IMR-90 (cell line): ENCODE measurements around the gene MORN4. TPM values are rescaled to one million over a fixed set of nuclear protein-coding genes. Genes with fewer than 3 reads are reported as not detected.

Experiments
- ATAC-seq: fragments of 200-7000 bp; cut with Tn5 transposase; 2 replicates; pipeline ENCODE4 v1.9.1; 2020; ENCODE audit warnings: low read depth, mild to moderate bottlenecking, moderate library complexity
- BruUV-seq: library from RNA; stranded (reverse); fragments of 400-500 nt; replicated peaks from 2 replicates; lab custom pipeline; 2021; lab: Mats Ljungman, UMichigan
- CTCF ChIA-PET: fragments of 300-600 bp; formaldehyde crosslinking; extraction: SDS; loops from one replicate; lab custom pipeline; 2021; ENCODE audit warnings: antibody characterized with exemption; lab: Yijun Ruan, JAX
- POLR2A ChIA-PET: fragments of 300-600 bp; sonication (Branson Sonifier 250); formaldehyde crosslinking; loops from one replicate; lab custom pipeline; 2022; ENCODE audit warnings: antibody characterized with exemption; ENCODE audit not compliant: unreplicated experiment; lab: Charles Lee
- DNase-seq: peaks from one replicate; pipeline ENCODE4 v3.0.0; 2013
- H2AFZ ChIP-seq: replicated peaks from 2 replicates; pipeline ENCODE3; 2013; ENCODE audit warnings: low read length, mild to moderate bottlenecking; ENCODE audit not compliant: poor library complexity
- H2AK5ac ChIP-seq: 2 replicates; pipeline ENCODE4 v1.6.1; 2013; ENCODE audit warnings: low read depth, low read length, inconsistent platforms
- H2AK9ac ChIP-seq: replicated peaks from 2 replicates; pipeline ENCODE3; 2013; ENCODE audit warnings: mild to moderate bottlenecking, low read depth, low read length, moderate library complexity; ENCODE audit not compliant: poor library complexity
- H2BK120ac ChIP-seq: 2 replicates; pipeline ENCODE4 v1.6.1; 2013; ENCODE audit warnings: low read depth, low read length, inconsistent platforms
- H2BK15ac ChIP-seq: 3 replicates; pipeline ENCODE4 v1.6.1; 2013; ENCODE audit warnings: low read depth, low read length, inconsistent platforms
- H2BK20ac ChIP-seq: 2 replicates; pipeline ENCODE4 v1.6.1; 2013; ENCODE audit warnings: low read depth, mild to moderate bottlenecking, inconsistent platforms, low read length, moderate library complexity
- H2BK5ac ChIP-seq: 2 replicates; pipeline ENCODE4 v1.6.1; 2013; ENCODE audit warnings: mild to moderate bottlenecking, low read depth, low read length, inconsistent platforms; ENCODE audit not compliant: poor library complexity, severe bottlenecking
- H3K14ac ChIP-seq: replicated peaks from 2 replicates; pipeline ENCODE4 v1.6.1; 2013; ENCODE audit warnings: low read depth, low read length, inconsistent platforms
- H3K18ac ChIP-seq: 2 replicates; pipeline ENCODE4 v1.6.1; 2013; ENCODE audit warnings: low read depth, low read length, control low read depth
- H3K23ac ChIP-seq: 2 replicates; pipeline ENCODE4 v1.6.1; 2013; ENCODE audit warnings: low read depth, low read length, inconsistent platforms
- H3K27ac ChIP-seq: 2 replicates; pipeline ENCODE4 v1.5.1; 2013; ENCODE audit warnings: mild to moderate bottlenecking, control low read depth, low read length; ENCODE audit not compliant: insufficient read depth
- H3K27me3 ChIP-seq: 2 replicates; pipeline ENCODE4 v1.6.1; 2013; ENCODE audit warnings: low read length; ENCODE audit not compliant: control insufficient read depth, insufficient read depth
- H3K36me3 ChIP-seq: 2 replicates; pipeline ENCODE4 v1.6.1; 2013; ENCODE audit warnings: low read length, mixed read lengths; ENCODE audit not compliant: control insufficient read depth, insufficient read depth
- H3K4ac ChIP-seq: 2 replicates; pipeline ENCODE4 v1.6.1; 2013; ENCODE audit warnings: low read depth, low read length, inconsistent platforms
- H3K4me1 ChIP-seq: 2 replicates; pipeline ENCODE4 v1.6.1; 2013; ENCODE audit warnings: low read length, mixed read lengths; ENCODE audit not compliant: control insufficient read depth, insufficient read depth
- H3K4me2 ChIP-seq: 2 replicates; pipeline ENCODE4 v1.6.1; 2013; ENCODE audit warnings: low read depth, mild to moderate bottlenecking, control low read depth, low read length, moderate library complexity
- H3K4me3 ChIP-seq: 2 replicates; pipeline ENCODE4 v1.5.1; 2013; ENCODE audit warnings: low read depth, mild to moderate bottlenecking, control low read depth, low read length, moderate library complexity; ENCODE audit not compliant: insufficient read depth
- H3K56ac ChIP-seq: 2 replicates; pipeline ENCODE4 v1.6.1; 2013; ENCODE audit warnings: low read length, inconsistent platforms; ENCODE audit not compliant: insufficient read depth; ENCODE audit errors: extremely low read depth
- H3K79me1 ChIP-seq, 2 experiments: 2 replicates each; pipeline ENCODE4 v1.6.1; 2013; ENCODE audit warnings: low read length in 2 of 2, inconsistent platforms in 1 of 2, low read depth in 1 of 2
- H3K9ac ChIP-seq: 2 replicates; pipeline ENCODE4 v1.6.1; 2013; ENCODE audit warnings: low read depth, low read length, control low read depth
- H3K9me1 ChIP-seq: 2 replicates; pipeline ENCODE4 v1.6.1; 2013; ENCODE audit warnings: low read length, inconsistent platforms; ENCODE audit not compliant: insufficient read depth
- H3K9me3 ChIP-seq: 2 replicates; pipeline ENCODE4 v1.6.1; 2013; ENCODE audit warnings: low read length; ENCODE audit not compliant: control insufficient read depth, insufficient read depth
- H4K20me1 ChIP-seq: 2 replicates; pipeline ENCODE4 v1.6.1; 2013; ENCODE audit warnings: low read length, inconsistent platforms; ENCODE audit not compliant: insufficient read depth
- H4K5ac ChIP-seq: 2 replicates; pipeline ENCODE4 v1.6.1; 2013; ENCODE audit warnings: mild to moderate bottlenecking, low read depth, low read length, control low read depth
- H4K8ac ChIP-seq, 2 experiments: 2 replicates each; pipeline ENCODE4 v1.6.1; 2013; ENCODE audit warnings: low read depth in 2 of 2, low read length in 2 of 2, control low read depth in 1 of 2, inconsistent platforms in 1 of 2
- H4K91ac ChIP-seq: 2 replicates; pipeline ENCODE4 v1.6.1; 2013; ENCODE audit warnings: low read depth, low read length, inconsistent platforms; ENCODE audit not compliant: insufficient read depth
- CEBPB ChIP-seq: IDR thresholded peaks from 2 replicates; pipeline ENCODE4 v1.6.1; 2012; ENCODE audit warnings: low read depth, low read length, improper control_type of control experiment
- CHD1 ChIP-seq: IDR thresholded peaks from 2 replicates; pipeline ENCODE4 v1.6.1; 2012; ENCODE audit warnings: low read depth, low read length, improper control_type of control experiment
- FOS ChIP-seq: fragments of 150-350 bp; IDR thresholded peaks from 2 replicates; pipeline ENCODE4 v1.6.1; 2016; ENCODE audit warnings: low read depth, low read length
- MAZ ChIP-seq: IDR thresholded peaks from 2 replicates; pipeline ENCODE4 v1.6.1; 2012; ENCODE audit warnings: low read depth, mild to moderate bottlenecking, low read length, improper control_type of control experiment, moderate library complexity, borderline replicate concordance
- RCOR1 ChIP-seq: IDR thresholded peaks from 2 replicates; pipeline ENCODE4 v1.6.1; 2012; ENCODE audit warnings: mild to moderate bottlenecking, low read length, improper control_type of control experiment; ENCODE audit not compliant: insufficient replicate concordance
- RFX5 ChIP-seq: IDR thresholded peaks from 2 replicates; pipeline ENCODE4 v1.8.0; 2012; ENCODE audit warnings: low read depth, mild to moderate bottlenecking, low read length, moderate library complexity
- WGBS, 2 experiments: methylation state at CpG; one replicate each; pipeline versions ENCODE4 v1.1.5 to v1.1.7; 2013; ENCODE audit warnings: missing lambda C conversion rate in 2 of 2; ENCODE audit not compliant: insufficient read length in 1 of 2; ENCODE audit errors: extremely low coverage in 2 of 2; 5-methylcytosine and 5-hydroxymethylcytosine counted together
- dilution Hi-C: fragments of 300-500 bp; cut with HindIII; formaldehyde crosslinking; loops from one replicate; pipeline ENCODE4 v1.14.3; 2018; ENCODE audit warnings: low sequenced_read_pairs; ENCODE audit not compliant: unreplicated experiment
- in situ Hi-C: fragments of 300-500 bp; cut with MboI; formaldehyde crosslinking; loops from 3 replicates; pipeline ENCODE4 v1.14.3; 2019; ENCODE audit warnings: low sequenced_read_pairs, inconsistent platforms, mixed read lengths
- intact Hi-C: fragments of 100-400 bp; cut with micrococcal nuclease; formaldehyde crosslinking; loops from 2 replicates; pipeline ENCODE4 v1.10.0; 2022
- polyA plus RNA-seq, 3 experiments: library from polyadenylated mRNA; depleted of rRNA; stranded (reverse); fragments of >200 nt; gene quantifications; 2 replicates each; pipeline ENCODE4 v1.2.3, GENCODE V29; 2012; ENCODE audit warnings: low replicate concordance in 1 of 3
- total RNA-seq: library from RNA; depleted of rRNA; stranded (reverse); fragments of >200 nt; gene quantifications from 2 replicates; pipeline ENCODE4 v1.2.3, GENCODE V29; 2012
- TF ChIP-seq, protein P1 (sequence below): fragments of 150-350 bp; IDR thresholded peaks from 2 replicates; pipeline ENCODE4 v1.6.1; 2017; ENCODE audit warnings: mild to moderate bottlenecking, antibody characterized with exemption, low read length, low read depth
- TF ChIP-seq, protein P2 (sequence below): conservative IDR thresholded peaks from 2 replicates; pipeline ENCODE4 v1.5.1; 2012; ENCODE audit warnings: mild to moderate bottlenecking, low read depth, low read length, improper control_type of control experiment

Gene MORN4
- total and polyA plus RNA-seq, 2 of the 4 experiments (the other 2 are of a cell fraction) = 3.2 to 8.4 TPM

DNA sequence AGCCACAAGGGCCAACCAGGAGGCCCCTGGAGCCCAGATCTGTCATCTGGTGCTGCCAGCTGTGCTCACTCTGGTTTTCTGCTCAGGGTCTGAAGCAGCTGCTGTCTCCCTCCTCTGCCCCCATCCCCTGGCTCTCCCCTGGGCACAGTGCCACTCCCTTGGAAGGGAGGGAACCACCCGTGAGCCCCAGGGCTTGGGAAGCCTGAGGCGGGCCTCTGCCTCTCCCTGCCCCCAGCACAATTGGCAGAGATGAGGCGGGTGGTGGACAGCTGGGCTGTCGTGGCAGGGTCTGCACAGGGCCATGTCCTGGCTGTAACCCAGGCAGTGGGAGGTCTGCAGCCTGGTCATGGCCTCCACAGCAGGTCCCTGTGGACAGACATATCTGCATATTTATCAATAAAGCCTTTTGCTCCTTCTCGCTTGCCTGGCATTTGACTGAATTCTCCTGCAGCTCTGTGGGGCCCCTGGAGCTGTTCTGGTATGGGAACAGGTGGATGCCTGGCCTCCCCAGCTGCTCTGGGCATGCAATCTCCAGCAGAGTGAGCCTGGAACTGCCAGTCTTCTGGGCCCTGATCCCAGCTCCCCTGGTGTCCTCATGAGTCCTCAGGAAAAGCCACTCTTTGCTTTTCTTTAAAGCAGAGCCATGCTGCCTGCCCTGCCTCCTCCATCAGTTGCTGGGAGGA is 62.4 kb downstream of the MORN4 start:
- dilution Hi-C loops = no loop called here
- ATAC-seq = no peak

More for the DNA sequence above, 62.4 kb downstream of the MORN4 start:
- no peak for DNase-seq
- H2AK9ac ChIP-seq = no peak overlapping the region
- intact Hi-C loops = loop anchor here (5.0 kb wide), 1 partner anchor 161 kb away; no protein-coding TSS in a partner anchor
- WGBS, 2 experiments = 57% methylated on average over 2 of the region's 5 CpGs; no CpG with 5 or more reads in 1 of the 2 experiments
- no peak overlapping the region for H4K5ac ChIP-seq
- no peak overlapping the region for H3K4me3 ChIP-seq
- no peak overlapping the region for H3K4me2 ChIP-seq
- no peak overlapping the region for H2BK5ac ChIP-seq
- no peak overlapping the region for H2BK20ac ChIP-seq
- no peak overlapping the region for H3K9ac ChIP-seq
- H2AK5ac ChIP-seq = no peak overlapping the region
- no peak overlapping the region for H4K91ac ChIP-seq
- peaks cover 19% of the 10 kb centered on the region for H3K36me3 ChIP-seq
- H3K27ac ChIP-seq = no peak overlapping the region
- no peak overlapping the region for H3K18ac ChIP-seq
- H3K4ac ChIP-seq = no peak overlapping the region
- H3K4me1 ChIP-seq = peaks cover 16% of the 10 kb centered on the region
- ChIA-PET CTCF (no interaction called here), POLR2A (no interaction called here)
- no peak overlapping the region for H2BK15ac ChIP-seq
- H4K8ac ChIP-seq = no peak overlapping the region
- no peak overlapping the region for H2BK120ac ChIP-seq
- no TSS peak for BruUV-seq
- no peak overlapping the region for H3K23ac ChIP-seq
- H3K56ac ChIP-seq = no peak overlapping the region
- H3K9me1 ChIP-seq = peaks cover 11% of the 10 kb centered on the region
- no peaks in the 10 kb centered on the region for H3K9me3 ChIP-seq
- in situ Hi-C loops = loop anchor here (10.0 kb wide), 1 partner anchor 164 kb away; the partner anchor contains the start of gene ZFYVE27
- no peak overlapping the region for H2AFZ ChIP-seq
- peaks cover 3% of the 10 kb centered on the region in 2 experiments; a peak in 2 of 4 replicates for H3K79me1 ChIP-seq
- peaks cover 5% of the 10 kb centered on the region; the same call in 1 of the 2 replicates for H4K20me1 ChIP-seq
- no peaks in the 10 kb centered on the region for H3K27me3 ChIP-seq
- no peak overlapping the region for H3K14ac ChIP-seq
- TF ChIP-seq RCOR1 (no peak), FOS (no peak), MAZ (no peak), CEBPB (no peak), CHD1 (no peak), RFX5 (no peak)
- TF ChIP-seq, protein P1, sequence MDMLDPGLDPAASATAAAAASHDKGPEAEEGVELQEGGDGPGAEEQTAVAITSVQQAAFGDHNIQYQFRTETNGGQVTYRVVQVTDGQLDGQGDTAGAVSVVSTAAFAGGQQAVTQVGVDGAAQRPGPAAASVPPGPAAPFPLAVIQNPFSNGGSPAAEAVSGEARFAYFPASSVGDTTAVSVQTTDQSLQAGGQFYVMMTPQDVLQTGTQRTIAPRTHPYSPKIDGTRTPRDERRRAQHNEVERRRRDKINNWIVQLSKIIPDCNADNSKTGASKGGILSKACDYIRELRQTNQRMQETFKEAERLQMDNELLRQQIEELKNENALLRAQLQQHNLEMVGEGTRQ = no peak
- TF ChIP-seq, protein P2, sequence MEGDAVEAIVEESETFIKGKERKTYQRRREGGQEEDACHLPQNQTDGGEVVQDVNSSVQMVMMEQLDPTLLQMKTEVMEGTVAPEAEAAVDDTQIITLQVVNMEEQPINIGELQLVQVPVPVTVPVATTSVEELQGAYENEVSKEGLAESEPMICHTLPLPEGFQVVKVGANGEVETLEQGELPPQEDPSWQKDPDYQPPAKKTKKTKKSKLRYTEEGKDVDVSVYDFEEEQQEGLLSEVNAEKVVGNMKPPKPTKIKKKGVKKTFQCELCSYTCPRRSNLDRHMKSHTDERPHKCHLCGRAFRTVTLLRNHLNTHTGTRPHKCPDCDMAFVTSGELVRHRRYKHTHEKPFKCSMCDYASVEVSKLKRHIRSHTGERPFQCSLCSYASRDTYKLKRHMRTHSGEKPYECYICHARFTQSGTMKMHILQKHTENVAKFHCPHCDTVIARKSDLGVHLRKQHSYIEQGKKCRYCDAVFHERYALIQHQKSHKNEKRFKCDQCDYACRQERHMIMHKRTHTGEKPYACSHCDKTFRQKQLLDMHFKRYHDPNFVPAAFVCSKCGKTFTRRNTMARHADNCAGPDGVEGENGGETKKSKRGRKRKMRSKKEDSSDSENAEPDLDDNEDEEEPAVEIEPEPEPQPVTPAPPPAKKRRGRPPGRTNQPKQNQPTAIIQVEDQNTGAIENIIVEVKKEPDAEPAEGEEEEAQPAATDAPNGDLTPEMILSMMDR = no peak
